ENCODE measurements around the gene CD83.

Gene CD83

DNA sequence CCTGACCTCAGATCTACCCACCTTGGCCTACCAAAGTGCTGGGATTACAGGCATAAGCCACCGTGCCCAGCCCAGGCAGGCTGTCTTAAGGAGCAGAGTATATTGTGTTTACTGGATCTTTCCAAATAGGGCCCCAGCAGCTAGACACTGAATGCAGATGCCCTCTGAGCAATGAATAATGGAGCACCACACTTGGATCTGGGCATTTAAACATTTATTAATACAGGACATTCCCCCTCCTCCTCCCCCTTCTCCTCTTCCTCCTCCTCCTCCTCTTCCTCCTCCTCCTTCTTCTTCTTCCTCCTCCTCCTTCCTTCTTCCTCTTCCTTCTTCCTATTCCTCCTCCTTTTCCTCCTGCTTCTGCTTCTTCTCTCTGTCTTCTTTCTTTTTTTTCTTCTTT is 34.2 kb downstream of the CD83 start:
- DNase-seq = no peak

GRCh38 chr6:14153228-14153627 is 35.7 kb downstream of the CD83 start:
- DNase-seq = no peak

DNA sequence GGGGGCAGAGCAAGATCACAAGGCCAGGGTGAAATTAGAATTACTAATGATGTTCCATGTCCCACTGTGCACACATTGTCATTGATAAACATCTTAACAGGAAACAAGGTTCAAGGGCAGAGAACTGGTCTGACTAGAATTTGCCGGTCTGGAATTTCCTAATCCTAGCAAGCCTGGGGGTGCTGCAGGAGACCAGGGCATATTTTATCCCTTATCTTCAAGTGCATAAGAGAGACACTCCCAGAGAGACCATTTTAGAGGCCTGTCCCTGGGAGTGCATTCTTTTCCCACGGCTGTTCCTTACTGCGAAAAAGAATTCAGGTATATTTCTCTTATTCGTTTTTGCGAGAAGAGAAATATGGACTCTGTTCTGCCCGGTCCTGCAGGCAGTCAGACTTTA is 41.5 kb downstream of the CD83 start:
- no peak for DNase-seq

DNA sequence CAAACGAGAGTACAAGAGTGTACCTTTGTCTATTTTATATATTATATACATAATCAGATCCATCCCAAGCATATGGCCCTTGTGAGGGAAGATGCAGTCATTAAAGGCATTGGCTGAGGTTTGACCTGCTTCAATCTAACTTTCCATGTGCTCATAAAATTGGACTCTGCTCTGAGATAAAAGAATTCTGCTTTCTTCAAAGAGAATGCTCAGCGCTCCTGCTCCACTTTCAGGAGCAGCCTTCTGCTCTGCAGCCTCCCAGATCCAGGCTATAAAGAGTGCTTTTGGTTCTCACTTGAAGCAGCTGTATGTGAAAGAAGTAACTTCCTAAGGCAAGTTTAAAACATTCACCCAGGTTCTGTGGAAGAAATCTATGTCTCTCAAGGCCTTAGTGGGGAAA is 45.3 kb downstream of the CD83 start:
- DNase-seq = no peak

GRCh38 chr6:14165091-14165490 is 47.5 kb downstream of the CD83 start:
- no peak for DNase-seq

GRCh38 chr6:14166839-14167238 is 49.3 kb downstream of the CD83 start:
- no peak for DNase-seq

- no peak for DNase-seq
Measured at GRCh38 chr6:14170128-14170527, 52.6 kb downstream of the CD83 start.

DNA sequence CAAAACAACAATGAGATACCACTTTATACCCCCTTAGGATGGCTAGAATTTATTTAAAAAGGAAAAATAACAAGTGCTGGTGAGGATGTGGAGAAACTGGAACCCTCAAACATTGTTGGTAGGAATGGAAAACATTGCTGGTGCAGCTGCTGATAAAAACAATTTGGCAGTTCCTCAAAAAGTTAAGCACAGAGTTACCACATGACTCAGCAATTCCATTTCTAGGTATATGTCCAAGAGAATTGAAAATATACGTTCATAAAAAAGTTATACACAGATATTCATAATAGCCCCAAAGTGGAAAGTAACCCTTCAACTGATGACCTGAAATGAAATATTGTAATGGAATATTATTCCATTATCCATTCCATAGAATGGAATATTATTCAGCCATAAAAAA is 55.0 kb downstream of the CD83 start:
- no peak for DNase-seq

GRCh38 chr6:14174226-14174625 is 56.7 kb downstream of the CD83 start:
- no peak for DNase-seq

DNA sequence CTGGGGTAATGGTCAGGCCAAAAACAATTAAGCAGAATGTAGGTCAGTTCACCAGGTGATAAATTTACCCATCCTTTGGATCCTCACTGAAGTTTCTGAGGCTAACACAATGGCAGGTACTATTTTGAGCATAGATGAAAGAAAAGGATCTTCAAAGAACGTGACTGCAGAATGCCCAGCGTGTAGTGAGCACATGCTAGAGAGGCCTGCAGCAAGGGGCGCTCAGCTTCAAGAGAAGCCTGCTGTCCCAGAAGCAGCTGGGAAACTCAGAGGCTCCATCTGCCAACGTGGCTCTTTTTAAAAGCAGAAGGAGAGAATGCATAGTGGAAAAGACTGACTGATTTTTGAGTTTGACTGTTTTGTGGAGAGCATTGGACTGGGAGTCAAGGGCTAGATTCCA is 57.4 kb downstream of the CD83 start:
- DNase-seq = no peak

DNA sequence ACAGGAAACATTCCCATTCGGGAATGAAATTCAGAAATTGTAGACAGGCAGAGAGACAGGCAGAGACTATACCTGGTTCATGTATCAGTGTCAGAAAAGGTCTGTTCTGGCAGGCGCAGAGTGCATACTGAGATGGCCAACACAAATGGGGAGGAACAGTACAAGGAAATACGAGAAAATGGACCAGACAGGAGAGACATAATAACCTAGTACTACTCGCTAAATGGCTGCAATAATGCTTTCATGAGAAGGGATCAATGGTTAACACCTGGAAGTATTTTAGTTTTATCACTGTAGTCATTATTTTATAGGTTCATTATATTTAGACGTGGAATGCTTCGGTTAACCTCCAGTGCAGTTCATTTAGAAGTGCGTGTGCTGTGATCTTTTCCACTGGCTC is 58.9 kb downstream of the CD83 start:
- DNase-seq = no peak

DNA sequence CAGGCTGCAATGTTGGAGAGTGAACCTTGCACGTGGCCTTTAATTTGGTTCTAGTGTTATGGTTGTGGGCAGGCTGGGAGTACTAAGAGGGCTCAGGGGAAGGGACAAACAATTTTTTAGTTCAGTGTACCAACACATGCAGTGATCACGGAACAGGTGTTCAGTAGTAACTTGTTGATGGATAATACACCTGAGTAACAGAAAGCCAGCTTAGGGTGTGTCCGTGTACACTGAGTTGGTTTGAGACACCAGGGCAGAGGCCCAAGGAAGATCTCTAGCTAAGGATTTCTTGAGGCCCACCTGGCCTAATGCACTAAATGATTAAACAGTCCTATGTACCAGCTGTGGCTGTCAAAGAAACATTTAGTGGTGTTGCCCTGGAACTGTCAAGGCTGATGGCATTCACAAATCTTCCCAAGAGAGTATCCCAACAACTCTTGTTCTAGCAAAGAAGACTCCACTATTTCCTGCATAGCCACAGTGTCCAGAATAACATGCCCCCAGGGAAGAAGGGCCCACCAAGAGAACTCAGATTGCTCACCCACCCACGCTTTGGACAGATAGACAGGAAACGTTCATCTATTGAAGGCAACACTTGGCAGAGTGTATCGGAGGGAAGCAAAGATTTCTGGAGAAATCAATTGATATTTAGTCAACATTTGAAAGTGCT is 60.0 kb downstream of the CD83 start:
- DNase-seq = no peak

- no peak for DNase-seq
Measured at GRCh38 chr6:14178083-14178445, 60.5 kb downstream of the CD83 start.

DNA sequence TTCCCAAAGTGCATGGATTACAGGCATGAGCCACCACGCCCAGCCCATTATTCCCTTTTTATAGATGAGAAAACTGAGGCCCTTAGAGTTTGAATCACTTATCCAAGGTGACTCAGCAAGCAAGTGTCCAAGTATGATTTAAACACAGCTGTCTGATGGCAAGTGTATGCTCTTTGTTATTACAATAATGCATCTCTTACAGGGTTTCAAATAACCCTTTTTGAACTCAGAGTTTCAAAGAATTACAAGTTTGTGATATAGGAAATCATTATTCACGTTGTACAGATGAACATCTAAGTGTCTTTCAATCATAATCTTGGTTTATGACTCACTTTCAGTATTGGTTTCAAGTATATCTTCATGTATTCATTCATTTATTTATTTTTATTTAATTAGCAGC is 63.0 kb downstream of the CD83 start:
- no peak for DNase-seq

GRCh38 chr6:14182916-14183315 is 65.3 kb downstream of the CD83 start:
- no peak for DNase-seq

Measured in activated CD4-positive, alpha-beta T cell treated with anti-CD3 and anti-CD28 coated beads for 4 hours (primary cell).